ENCODE measurements around the gene LAMB1.

LAMB1 gene

GRCh38 chr7:108014747-108015682, 12.1 kb upstream of the LAMB1 start:
- no peak overlapping the region for H3K27ac ChIP-seq (ENCODE audit: low read depth, low read length, poor library complexity, severe bottlenecking)
- H3K27me3 ChIP-seq (ENCODE audit: insufficient read depth, low read length), result no peaks in the 10 kb centered on the region
- no peaks in the 10 kb centered on the region for H3K4me1 ChIP-seq (ENCODE audit: insufficient read depth, low read length, severe bottlenecking)
- no peaks in the 10 kb centered on the region for H4K20me1 ChIP-seq (ENCODE audit: insufficient read depth, low read length)
- H3K9me2 ChIP-seq (ENCODE audit: low read depth, low read length), result no peaks in the 10 kb centered on the region
- no peaks in the 10 kb centered on the region for H3K9me3 ChIP-seq (ENCODE audit: low read length)
- H3K4me3 ChIP-seq (ENCODE audit: low read depth, low read length, poor library complexity, severe bottlenecking), result no peak overlapping the region
- H3F3A ChIP-seq (ENCODE audit: insufficient read depth, low read length), result no peaks in the 10 kb centered on the region
- no peaks in the 10 kb centered on the region for H3K36me3 ChIP-seq (ENCODE audit: insufficient read depth, low read length)
- H3K4me2 ChIP-seq (ENCODE audit: low read length), result no peak overlapping the region
- H2AFZ ChIP-seq (ENCODE audit: low read length), result no peak overlapping the region
- no peak overlapping the region for H3K9ac ChIP-seq (ENCODE audit: low read length)
- TF ChIP-seq CTCF (IDR thresholded peaks at IDR 0.05; ENCODE audit: low read length) (no peak), EZH2 (IDR thresholded peaks at IDR 0.05; ENCODE audit: borderline replicate concordance, low read length) (no peak)
- H3K79me2 ChIP-seq (ENCODE audit: insufficient read depth, low read length), result no peaks in the 10 kb centered on the region

GRCh38 chr7:108014215-108014614, 11.3 kb upstream of the LAMB1 start:
- TF ChIP-seq EZH2 (IDR thresholded peaks at IDR 0.05; ENCODE audit: borderline replicate concordance, low read length), result no peak
- TF ChIP-seq CTCF (IDR thresholded peaks at IDR 0.05; ENCODE audit: low read length), result no peak
- H3K9ac ChIP-seq (ENCODE audit: low read length), result no peak overlapping the region
- H3K9me2 ChIP-seq (ENCODE audit: low read depth, low read length), result no peaks in the 10 kb centered on the region
- H3K36me3 ChIP-seq (ENCODE audit: insufficient read depth, low read length), result no peaks in the 10 kb centered on the region
- H3K4me1 ChIP-seq (ENCODE audit: insufficient read depth, low read length, severe bottlenecking), result no peaks in the 10 kb centered on the region
- H4K20me1 ChIP-seq (ENCODE audit: insufficient read depth, low read length), result no peaks in the 10 kb centered on the region
- no peak overlapping the region for H3K4me3 ChIP-seq (ENCODE audit: low read depth, low read length, poor library complexity, severe bottlenecking)
- H3K27me3 ChIP-seq (ENCODE audit: insufficient read depth, low read length), result no peaks in the 10 kb centered on the region
- no peak overlapping the region for H3K27ac ChIP-seq (ENCODE audit: low read depth, low read length, poor library complexity, severe bottlenecking)
- H3K4me2 ChIP-seq (ENCODE audit: low read length), result no peak overlapping the region
- no peaks in the 10 kb centered on the region for H3F3A ChIP-seq (ENCODE audit: insufficient read depth, low read length)
- no peaks in the 10 kb centered on the region for H3K79me2 ChIP-seq (ENCODE audit: insufficient read depth, low read length)
- no peaks in the 10 kb centered on the region for H3K9me3 ChIP-seq (ENCODE audit: low read length)
- H2AFZ ChIP-seq (ENCODE audit: low read length), result no peak overlapping the region

- no peaks in the 10 kb centered on the region for H3K4me1 ChIP-seq (ENCODE audit: insufficient read depth, low read length, severe bottlenecking)
- H3K4me2 ChIP-seq (ENCODE audit: low read length), result no peak overlapping the region
- no peaks in the 10 kb centered on the region for H3K27me3 ChIP-seq (ENCODE audit: insufficient read depth, low read length)
- H3K27ac ChIP-seq (ENCODE audit: low read depth, low read length, poor library complexity, severe bottlenecking), result no peak overlapping the region
- no peaks in the 10 kb centered on the region for H3K9me2 ChIP-seq (ENCODE audit: low read depth, low read length)
- H4K20me1 ChIP-seq (ENCODE audit: insufficient read depth, low read length), result no peaks in the 10 kb centered on the region
- no peaks in the 10 kb centered on the region for H3K9me3 ChIP-seq (ENCODE audit: low read length)
- no peaks in the 10 kb centered on the region for H3K36me3 ChIP-seq (ENCODE audit: insufficient read depth, low read length)
- TF ChIP-seq CTCF (IDR thresholded peaks at IDR 0.05; ENCODE audit: low read length) (no peak), EZH2 (IDR thresholded peaks at IDR 0.05; ENCODE audit: borderline replicate concordance, low read length) (no peak)
- H3K79me2 ChIP-seq (ENCODE audit: insufficient read depth, low read length), result no peaks in the 10 kb centered on the region
- H3K9ac ChIP-seq (ENCODE audit: low read length), result no peak overlapping the region
- H3F3A ChIP-seq (ENCODE audit: insufficient read depth, low read length), result no peaks in the 10 kb centered on the region
- H3K4me3 ChIP-seq (ENCODE audit: low read depth, low read length, poor library complexity, severe bottlenecking), result no peak overlapping the region
- H2AFZ ChIP-seq (ENCODE audit: low read length), result no peak overlapping the region
Measured at GRCh38 chr7:108012499-108013430, 9.8 kb upstream of the LAMB1 start.
